22Rv1 (cell line): Measurements from ENCODE around the gene CARD10.

ENCODE experiments used
- H3K27ac ChIP-seq: fragments of 450-650 bp; 2 replicates; pipeline ENCODE4 v1.5.1; 2017
- ZFX ChIP-seq: fragments of 450-650 bp; IDR thresholded peaks from 2 replicates; pipeline ENCODE4 v1.6.1; 2017; ENCODE audit warnings: antibody characterized with exemption, borderline replicate concordance
- TF ChIP-seq, protein P1 (sequence below): fragments of 450-650 bp; IDR thresholded peaks from 2 replicates; pipeline ENCODE4 v1.5.1; 2017; ENCODE audit warnings: mild to moderate bottlenecking

Gene CARD10

DNA sequence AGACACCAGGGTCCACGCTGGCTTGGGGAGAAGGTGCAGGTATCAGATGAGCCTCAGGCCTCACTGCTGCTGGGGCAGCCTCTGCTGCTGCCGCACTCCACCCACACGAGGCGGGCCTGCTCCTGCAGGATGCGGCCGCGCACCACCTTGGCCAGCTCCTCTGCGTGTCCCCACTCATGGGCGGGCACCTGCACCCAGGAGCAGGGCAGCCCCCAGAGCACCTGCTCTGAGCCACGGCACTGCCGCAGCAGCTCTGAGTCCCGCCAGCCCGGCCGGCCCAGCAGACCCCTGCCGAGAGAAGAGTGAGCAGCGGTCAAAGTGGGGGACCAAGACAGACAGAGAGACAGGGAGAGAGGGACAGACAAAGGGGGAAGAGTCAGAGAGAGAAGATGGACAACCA, 28.1 kb downstream of the CARD10 start:
- H3K27ac ChIP-seq: no peak overlapping the region
- no peak for TF ChIP-seq ZFX
- TF ChIP-seq, protein P1, sequence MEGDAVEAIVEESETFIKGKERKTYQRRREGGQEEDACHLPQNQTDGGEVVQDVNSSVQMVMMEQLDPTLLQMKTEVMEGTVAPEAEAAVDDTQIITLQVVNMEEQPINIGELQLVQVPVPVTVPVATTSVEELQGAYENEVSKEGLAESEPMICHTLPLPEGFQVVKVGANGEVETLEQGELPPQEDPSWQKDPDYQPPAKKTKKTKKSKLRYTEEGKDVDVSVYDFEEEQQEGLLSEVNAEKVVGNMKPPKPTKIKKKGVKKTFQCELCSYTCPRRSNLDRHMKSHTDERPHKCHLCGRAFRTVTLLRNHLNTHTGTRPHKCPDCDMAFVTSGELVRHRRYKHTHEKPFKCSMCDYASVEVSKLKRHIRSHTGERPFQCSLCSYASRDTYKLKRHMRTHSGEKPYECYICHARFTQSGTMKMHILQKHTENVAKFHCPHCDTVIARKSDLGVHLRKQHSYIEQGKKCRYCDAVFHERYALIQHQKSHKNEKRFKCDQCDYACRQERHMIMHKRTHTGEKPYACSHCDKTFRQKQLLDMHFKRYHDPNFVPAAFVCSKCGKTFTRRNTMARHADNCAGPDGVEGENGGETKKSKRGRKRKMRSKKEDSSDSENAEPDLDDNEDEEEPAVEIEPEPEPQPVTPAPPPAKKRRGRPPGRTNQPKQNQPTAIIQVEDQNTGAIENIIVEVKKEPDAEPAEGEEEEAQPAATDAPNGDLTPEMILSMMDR: no peak

DNA sequence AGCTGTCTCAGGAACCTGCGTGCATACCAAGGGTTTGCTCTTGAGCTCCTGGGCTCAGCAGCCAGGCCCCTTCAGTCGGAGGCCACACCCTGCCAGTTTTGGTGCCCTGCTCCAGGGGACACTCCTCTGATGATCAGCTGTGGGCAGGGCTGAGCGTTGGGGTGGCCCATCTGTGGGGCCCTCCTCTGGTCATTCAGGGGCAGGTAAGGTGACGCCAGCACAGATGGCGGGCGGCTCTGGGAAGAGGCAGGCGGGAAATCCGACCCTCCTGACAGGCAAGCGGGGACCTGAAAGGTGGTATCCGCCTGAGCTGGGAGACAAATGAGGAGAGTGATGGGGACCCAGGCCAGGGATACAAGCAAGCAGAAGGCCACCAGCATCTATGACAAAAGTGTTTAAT, 29.2 kb downstream of the CARD10 start:
- H3K27ac ChIP-seq: no peak overlapping the region
- TF ChIP-seq, protein P1: no peak
- TF ChIP-seq ZFX: no peak

DNA sequence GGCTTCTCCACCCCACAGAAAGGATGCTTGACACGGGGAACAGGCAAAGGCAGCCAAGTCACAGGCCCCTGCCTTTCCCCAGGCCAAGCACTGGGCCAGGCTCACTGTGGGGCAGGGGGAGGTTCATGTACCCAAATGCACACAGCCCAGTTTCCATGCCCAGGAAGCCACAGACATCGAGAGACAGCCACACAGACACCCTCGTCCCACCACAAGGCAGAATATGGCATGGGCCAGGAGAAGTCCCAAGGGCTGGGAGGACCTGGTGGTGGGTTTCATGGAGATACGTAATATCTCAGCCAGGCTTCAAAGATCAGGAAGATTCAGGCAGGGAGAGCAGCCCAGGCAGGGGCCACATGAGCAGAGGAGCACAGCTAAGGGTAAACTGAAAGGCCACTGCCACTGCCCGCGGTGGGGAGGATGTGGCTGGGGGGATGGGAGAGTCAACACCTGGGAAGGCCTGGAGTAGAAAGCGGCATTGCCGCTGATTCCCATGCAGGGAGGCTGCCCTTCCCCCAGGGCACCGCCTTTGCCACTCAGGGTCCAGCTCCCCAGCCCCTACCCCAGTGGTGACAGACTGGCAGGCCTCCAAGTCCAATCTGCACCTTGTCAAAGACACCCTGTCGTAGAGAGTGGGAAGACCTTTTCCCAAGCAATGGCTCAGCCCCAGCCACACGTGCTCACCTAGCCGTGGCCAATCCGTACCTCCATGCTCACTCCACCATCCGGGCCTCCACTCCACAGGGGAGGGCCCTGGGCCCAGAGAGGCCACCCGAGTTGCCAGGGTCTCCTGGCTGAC, 30.7 kb downstream of the CARD10 start:
- no peak overlapping the region for H3K27ac ChIP-seq
- TF ChIP-seq, protein P1: no peak

DNA sequence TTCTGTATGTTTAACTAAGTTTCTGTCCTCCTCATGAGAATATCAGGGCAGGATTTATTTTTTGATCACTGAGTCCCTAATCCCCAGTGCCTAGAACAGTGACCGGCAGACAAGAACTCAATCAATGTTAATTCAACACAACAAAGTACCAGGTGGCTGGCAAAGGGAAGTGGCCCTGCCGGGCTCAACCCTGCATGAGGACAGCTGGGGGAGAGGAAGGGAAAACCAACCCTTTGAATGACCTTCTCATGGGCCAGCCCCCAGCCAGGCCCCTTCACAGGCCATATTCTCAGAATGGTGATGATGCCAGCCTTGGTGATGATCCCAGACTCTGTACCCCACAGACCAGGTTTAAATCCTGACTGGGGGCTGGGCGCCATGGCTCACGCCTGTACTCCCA, 31.6 kb downstream of the CARD10 start:
- TF ChIP-seq, protein P1: no peak
- no peak for TF ChIP-seq ZFX
- no peak overlapping the region for H3K27ac ChIP-seq

DNA sequence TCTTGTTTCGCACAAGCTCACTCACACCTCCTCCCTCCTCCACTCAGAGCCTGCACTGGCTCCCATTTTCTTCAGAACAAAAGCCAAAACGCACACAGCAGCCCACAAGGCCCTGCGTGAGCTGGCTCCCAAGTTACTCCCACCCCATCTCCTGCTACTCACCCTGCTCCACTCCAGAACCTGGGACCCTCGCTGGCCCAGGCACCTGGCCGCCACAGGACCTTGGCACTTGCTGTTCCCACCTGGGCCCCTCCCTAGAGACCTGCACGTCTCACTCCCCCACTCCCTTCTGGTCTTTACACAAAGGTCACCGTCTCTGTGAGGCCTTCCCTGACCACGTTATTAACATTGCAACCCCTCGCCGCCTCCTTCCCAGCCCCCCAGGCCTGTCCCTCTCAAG, 32.1 kb downstream of the CARD10 start:
- TF ChIP-seq, protein P1: no peak
- no peak for TF ChIP-seq ZFX

DNA sequence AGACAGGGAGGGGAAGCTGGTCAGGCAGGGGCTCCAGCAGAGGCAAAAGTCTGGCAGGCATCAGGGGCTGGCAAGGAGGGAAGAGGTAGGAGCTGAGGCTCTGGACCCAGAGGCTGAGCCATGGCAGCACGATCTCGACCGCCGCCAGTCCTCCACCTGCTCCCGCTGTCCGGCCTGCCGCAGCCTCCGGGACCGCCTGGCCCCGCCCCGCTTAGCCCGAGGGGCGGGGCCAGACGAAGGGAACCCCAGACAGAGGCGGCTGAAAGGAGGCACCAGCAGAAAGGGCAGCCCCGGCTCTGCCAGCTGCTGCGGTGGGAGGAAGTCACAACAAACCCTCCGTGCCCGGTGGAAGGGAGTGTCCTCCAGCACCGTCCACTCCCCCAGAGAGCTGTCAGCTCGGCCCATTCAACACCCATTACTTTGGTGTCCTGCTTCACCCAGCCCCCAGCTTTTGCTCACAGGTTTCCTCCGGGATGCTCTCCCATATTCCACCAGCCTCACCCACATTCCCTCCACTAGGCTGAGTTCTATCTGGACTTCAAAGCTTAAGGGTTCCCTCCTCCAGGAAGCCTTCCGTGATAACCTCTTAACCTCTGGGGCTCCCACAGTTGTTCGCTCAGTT, 32.9 kb downstream of the CARD10 start, which contains the start of gene MFNG:
Gene MFNG (minus strand): TSS at position 161 of the 622 bp plus-strand sequence. CDS start 207 bp downstream, outside the sequence.
- H3K27ac ChIP-seq: no peak within 1 kb of the TSS
- TF ChIP-seq ZFX: no peak
- TF ChIP-seq, protein P1: no peak

More for the DNA sequence above, 32.1 kb downstream of the CARD10 start:
- no peak overlapping the region for H3K27ac ChIP-seq

DNA sequence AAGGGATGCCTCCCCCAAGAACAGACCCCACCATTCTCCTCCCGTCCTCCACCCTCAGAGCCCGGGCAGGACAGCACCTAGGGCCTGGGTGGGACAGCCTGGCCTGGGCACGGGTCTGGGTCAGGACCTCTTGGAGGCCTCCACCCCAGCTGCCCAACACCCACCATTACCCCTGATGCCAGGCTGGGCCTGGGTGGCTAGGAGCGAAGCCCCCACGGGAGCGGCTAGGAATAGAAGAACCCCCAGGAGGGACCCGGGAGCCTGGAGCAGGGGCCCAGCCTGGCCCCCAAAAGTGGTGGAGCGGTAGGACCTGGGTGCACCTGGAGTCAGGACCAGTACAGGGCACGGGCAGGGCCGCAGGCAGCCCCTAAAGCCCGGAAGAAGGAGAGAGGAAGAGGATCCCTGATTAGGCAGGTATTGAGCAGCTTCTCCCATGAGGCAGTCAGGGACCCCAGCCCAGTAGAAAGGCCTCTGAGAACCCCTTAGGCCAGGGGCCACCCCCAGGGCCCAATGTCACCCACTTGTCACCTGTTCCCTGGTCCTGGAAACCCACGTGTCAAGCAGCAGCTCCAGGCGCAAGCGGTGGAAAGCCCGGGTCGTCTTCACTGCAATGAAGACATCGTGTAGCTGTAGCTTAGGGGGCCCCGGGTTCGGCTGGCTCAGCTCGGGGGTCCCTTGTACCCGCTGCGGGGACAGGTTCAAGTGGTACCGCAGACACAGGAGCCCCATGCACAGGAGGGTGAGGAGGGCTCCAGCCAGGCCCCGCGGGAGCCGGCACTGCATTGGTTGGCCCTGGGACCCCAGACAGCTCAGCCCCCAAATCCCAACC, 33.6 kb downstream of the CARD10 start:
- TF ChIP-seq, protein P1: no peak
- no peak for TF ChIP-seq ZFX
- H3K27ac ChIP-seq: no peak overlapping the region
